T-helper 9 cell (primary cell): ENCODE measurements around the gene MAN1C1.
A peak's percentile ranks its signal among the peaks of the same experiment; 100 is the strongest.

Experiments used
- DNase-seq: peaks from one replicate; pipeline ENCODE4 v3.0.0-alpha.2; 2020

MAN1C1 gene

GRCh38 chr1:25807480-25808390, 191.1 kb downstream of the MAN1C1 start:
- no peak for DNase-seq

GRCh38 chr1:25808481-25809244, 192.1 kb downstream of the MAN1C1 start:
- no peak for DNase-seq

GRCh38 chr1:25809283-25809926, 192.8 kb downstream of the MAN1C1 start:
- no peak for DNase-seq

GRCh38 chr1:25809929-25810328, 193.3 kb downstream of the MAN1C1 start:
- no peak for DNase-seq

- DNase-seq: peak; percentile 80
Measured at GRCh38 chr1:25810341-25811299, 194.0 kb downstream of the MAN1C1 start.

GRCh38 chr1:25811384-25812082, 194.9 kb downstream of the MAN1C1 start:
- DNase-seq: no peak

- no peak for DNase-seq
Measured at GRCh38 chr1:25813071-25813733, 196.6 kb downstream of the MAN1C1 start.

GRCh38 chr1:25813734-25814471, 197.3 kb downstream of the MAN1C1 start:
- DNase-seq: no peak

GRCh38 chr1:25814549-25815087, 198.0 kb downstream of the MAN1C1 start:
- no peak for DNase-seq

GRCh38 chr1:25815208-25816111, 198.9 kb downstream of the MAN1C1 start:
- no peak for DNase-seq

GRCh38 chr1:25816112-25816718, 199.6 kb downstream of the MAN1C1 start:
- DNase-seq: no peak

GRCh38 chr1:25817840-25818501, 201.4 kb downstream of the MAN1C1 start:
- DNase-seq: no peak

GRCh38 chr1:25818569-25818968, 202.0 kb downstream of the MAN1C1 start:
- no peak for DNase-seq

GRCh38 chr1:25819491-25820246, 203.1 kb downstream of the MAN1C1 start, which contains the start of gene MTFR1L:
MTFR1L (plus strand) TSS chr1:25819954; CDS start chr1:25823105, 3,151 bp downstream.
- peak; percentile 91 for DNase-seq

GRCh38 chr1:25820247-25821111, 203.9 kb downstream of the MAN1C1 start:
- peak; percentile 51 for DNase-seq

- DNase-seq: no peak
Measured at GRCh38 chr1:25821112-25821476, 204.5 kb downstream of the MAN1C1 start.
